ENCODE results near the gene ATG4B. TPM values are rescaled to one million over a fixed set of nuclear protein-coding genes. Genes with fewer than 3 reads are reported as not detected.

The ATG4B gene
- total RNA-seq, 1 donor from 2014 or later = 80.7 TPM

GRCh38 chr2:241618829-241619228, 18.7 kb upstream of the ATG4B start:
- Histone ChIP-seq H3K79me2 (ENCODE audit: low read depth) (peaks cover 51% of the 10 kb centered on the region), H3K4me2 (no peak overlapping the region)
- H3K36me3 Mint-ChIP-seq = peaks cover 13% of the 10 kb centered on the region

DNA sequence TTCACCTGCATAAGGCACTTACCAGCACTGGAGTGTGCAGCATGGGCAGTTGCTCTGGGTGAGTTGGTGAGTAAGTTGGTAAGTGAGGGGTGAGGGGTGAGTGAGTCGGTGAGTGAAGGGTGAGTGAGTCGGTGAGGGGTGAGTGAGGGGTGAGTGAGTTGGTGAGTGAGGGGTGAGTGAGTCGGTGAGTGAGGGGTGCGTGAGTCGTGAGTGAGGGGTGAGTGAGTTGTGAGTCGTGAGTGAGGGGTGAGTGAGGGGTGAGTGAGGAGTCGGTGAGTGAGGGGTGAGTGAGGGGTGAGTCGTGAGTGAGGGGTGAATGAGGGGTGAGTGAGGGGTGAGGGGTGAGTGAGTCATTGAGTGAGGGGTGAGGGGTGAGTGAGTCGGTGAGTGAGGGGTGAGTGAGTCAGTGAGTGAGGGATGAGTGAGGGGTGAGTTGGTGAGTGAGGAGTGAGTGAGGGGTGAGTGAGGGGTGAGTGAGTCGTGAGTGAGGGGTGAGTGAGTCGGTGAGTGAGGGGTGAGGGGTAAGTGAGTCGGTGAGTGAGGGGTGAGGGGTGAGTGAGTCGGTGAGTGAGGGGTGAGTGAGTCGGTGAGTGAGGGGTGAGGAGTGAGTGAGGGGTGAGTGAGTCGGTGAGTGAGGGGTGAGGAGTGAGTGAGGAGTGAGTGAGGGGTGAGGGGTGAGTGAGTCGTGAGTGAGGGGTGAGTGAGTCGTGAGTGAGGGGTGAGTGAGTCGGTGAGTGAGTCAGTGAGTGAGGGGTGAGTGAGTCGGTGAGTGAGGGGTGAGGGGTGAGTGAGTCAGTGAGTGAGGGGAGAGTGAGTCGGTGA, 17.7 kb upstream of the ATG4B start:
- Mint-ChIP-seq H3K36me3 (peaks cover 13% of the 10 kb centered on the region), H3K27me3 (ENCODE audit: insufficient read depth, low read depth) (peaks cover 5% of the 10 kb centered on the region), H3K9me3 (peaks cover 2% of the 10 kb centered on the region), H3K27ac (no peak overlapping the region), H3K4me1 (peaks cover 6% of the 10 kb centered on the region), H3K4me3 (no peak overlapping the region)
- Histone ChIP-seq H3F3A (ENCODE audit: low read depth) (no peaks in the 10 kb centered on the region), H3K9me3 (ENCODE audit: low read depth) (no peaks in the 10 kb centered on the region), H3K9ac (no peak overlapping the region), H3K27me3 (no peaks in the 10 kb centered on the region), H3K79me2 (ENCODE audit: low read depth) (peaks cover 49% of the 10 kb centered on the region), H3K4me3 (no peak overlapping the region), H2AFZ (replicated peaks) (no peak overlapping the region), H3K36me3 (no peaks in the 10 kb centered on the region), H3K4me2 (no peak overlapping the region), H3K27ac (no peak overlapping the region), H3K4me1 (peaks cover 5% of the 10 kb centered on the region), H4K20me1 (ENCODE audit: low read depth) (no peaks in the 10 kb centered on the region)
- TF ChIP-seq EZH2 (IDR thresholded peaks at IDR 0.05) = no peak
- no peak for TF ChIP-seq EZH2phosphoT487 (IDR thresholded peaks at IDR 0.05)
- TF ChIP-seq, protein P1, sequence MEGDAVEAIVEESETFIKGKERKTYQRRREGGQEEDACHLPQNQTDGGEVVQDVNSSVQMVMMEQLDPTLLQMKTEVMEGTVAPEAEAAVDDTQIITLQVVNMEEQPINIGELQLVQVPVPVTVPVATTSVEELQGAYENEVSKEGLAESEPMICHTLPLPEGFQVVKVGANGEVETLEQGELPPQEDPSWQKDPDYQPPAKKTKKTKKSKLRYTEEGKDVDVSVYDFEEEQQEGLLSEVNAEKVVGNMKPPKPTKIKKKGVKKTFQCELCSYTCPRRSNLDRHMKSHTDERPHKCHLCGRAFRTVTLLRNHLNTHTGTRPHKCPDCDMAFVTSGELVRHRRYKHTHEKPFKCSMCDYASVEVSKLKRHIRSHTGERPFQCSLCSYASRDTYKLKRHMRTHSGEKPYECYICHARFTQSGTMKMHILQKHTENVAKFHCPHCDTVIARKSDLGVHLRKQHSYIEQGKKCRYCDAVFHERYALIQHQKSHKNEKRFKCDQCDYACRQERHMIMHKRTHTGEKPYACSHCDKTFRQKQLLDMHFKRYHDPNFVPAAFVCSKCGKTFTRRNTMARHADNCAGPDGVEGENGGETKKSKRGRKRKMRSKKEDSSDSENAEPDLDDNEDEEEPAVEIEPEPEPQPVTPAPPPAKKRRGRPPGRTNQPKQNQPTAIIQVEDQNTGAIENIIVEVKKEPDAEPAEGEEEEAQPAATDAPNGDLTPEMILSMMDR (IDR thresholded peaks at IDR 0.05) = no peak
- no peak for DNase-seq (ENCODE audit: low spot score)

More at GRCh38 chr2:241618829-241619228, 18.7 kb upstream of the ATG4B start:
- no peaks in the 10 kb centered on the region for H3K27me3 ChIP-seq
- peaks cover 6% of the 10 kb centered on the region for H3K4me1 Mint-ChIP-seq
- H3K9me3 Mint-ChIP-seq = peaks cover 2% of the 10 kb centered on the region
- H3K27ac ChIP-seq = no peak overlapping the region
- H3K4me3 Mint-ChIP-seq = no peak overlapping the region
- no peak overlapping the region for H3K4me3 ChIP-seq
- no peaks in the 10 kb centered on the region for H3F3A ChIP-seq (ENCODE audit: low read depth)
- no peak for DNase-seq (ENCODE audit: low spot score)
- no peaks in the 10 kb centered on the region for H3K9me3 ChIP-seq (ENCODE audit: low read depth)
- no peaks in the 10 kb centered on the region for H3K36me3 ChIP-seq
- TF ChIP-seq EZH2phosphoT487 (IDR thresholded peaks at IDR 0.05) = no peak
- no peak for TF ChIP-seq EZH2 (IDR thresholded peaks at IDR 0.05)
- TF ChIP-seq, protein P1 (IDR thresholded peaks at IDR 0.05) = no peak
- H3K27me3 Mint-ChIP-seq (ENCODE audit: insufficient read depth, low read depth) = peaks cover 5% of the 10 kb centered on the region
- H3K27ac Mint-ChIP-seq = no peak overlapping the region
- H4K20me1 ChIP-seq (ENCODE audit: low read depth) = no peaks in the 10 kb centered on the region
- no peak overlapping the region for H3K9ac ChIP-seq
- peaks cover 5% of the 10 kb centered on the region for H3K4me1 ChIP-seq
- no peak overlapping the region for H2AFZ ChIP-seq (replicated peaks)

DNA sequence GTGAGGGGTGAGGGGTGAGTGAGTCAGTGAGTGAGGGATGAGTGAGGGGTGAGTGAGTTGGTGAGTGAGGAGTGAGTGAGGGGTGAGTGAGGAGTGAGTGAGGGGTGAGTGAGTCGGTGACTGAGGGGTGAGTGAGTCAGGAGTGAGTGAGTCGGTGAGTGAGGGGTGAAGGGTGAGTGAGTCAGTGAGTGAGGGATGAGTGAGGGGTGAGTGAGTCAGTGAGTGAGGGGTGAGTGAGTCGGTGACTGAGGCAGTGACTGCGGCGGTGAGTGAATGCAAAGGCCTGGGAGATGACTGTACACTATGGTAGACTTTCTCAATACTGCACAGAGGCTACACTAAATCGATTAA, 17.1 kb upstream of the ATG4B start:
- Mint-ChIP-seq H3K4me1 (peaks cover 6% of the 10 kb centered on the region), H3K4me3 (no peak overlapping the region), H3K27me3 (ENCODE audit: insufficient read depth, low read depth) (peaks cover 5% of the 10 kb centered on the region), H3K27ac (no peak overlapping the region), H3K9me3 (peaks cover 2% of the 10 kb centered on the region), H3K36me3 (peaks cover 13% of the 10 kb centered on the region)
- Histone ChIP-seq H3K36me3 (no peaks in the 10 kb centered on the region), H3K79me2 (ENCODE audit: low read depth) (peaks cover 49% of the 10 kb centered on the region), H2AFZ (replicated peaks) (no peak overlapping the region), H3K4me2 (no peak overlapping the region), H3K27me3 (no peaks in the 10 kb centered on the region), H3K9me3 (ENCODE audit: low read depth) (no peaks in the 10 kb centered on the region), H3K9ac (no peak overlapping the region), H3K4me1 (peaks cover 5% of the 10 kb centered on the region), H3K4me3 (no peak overlapping the region), H4K20me1 (ENCODE audit: low read depth) (no peaks in the 10 kb centered on the region), H3K27ac (no peak overlapping the region), H3F3A (ENCODE audit: low read depth) (no peaks in the 10 kb centered on the region)
- DNase-seq (ENCODE audit: low spot score) = no peak
- TF ChIP-seq EZH2 (IDR thresholded peaks at IDR 0.05) (no peak), EZH2phosphoT487 (IDR thresholded peaks at IDR 0.05) (no peak)
- TF ChIP-seq, protein P1 (IDR thresholded peaks at IDR 0.05) = no peak
